Left renal pelvis (tissue), 4 donors: ENCODE data around the gene FZR1. TPM values are rescaled to one million over a fixed set of nuclear protein-coding genes. Genes with fewer than 3 reads are reported as not detected.
A peak's percentile ranks its signal among the peaks of the same experiment; 100 is the strongest.

Source experiments
- DNase-seq, 4 donors: peaks; one replicate each; pipeline ENCODE4 v3.0.0-alpha.2; 2013; ENCODE audit warnings: low read depth in 4 of 4, low spot score in 3 of 4
- polyA plus RNA-seq, 4 donors: library from polyadenylated mRNA; unstranded; fragments of 120-200 nt; gene quantifications; one replicate each; pipeline ENCODE4 v1.2.1, GENCODE V29; 2013; ENCODE audit not compliant: insufficient read length in 4 of 4

The FZR1 gene
- 10 to 100 TPM; 43.2 to 59.0 (median 50.0) TPM for polyA plus RNA-seq

DNA sequence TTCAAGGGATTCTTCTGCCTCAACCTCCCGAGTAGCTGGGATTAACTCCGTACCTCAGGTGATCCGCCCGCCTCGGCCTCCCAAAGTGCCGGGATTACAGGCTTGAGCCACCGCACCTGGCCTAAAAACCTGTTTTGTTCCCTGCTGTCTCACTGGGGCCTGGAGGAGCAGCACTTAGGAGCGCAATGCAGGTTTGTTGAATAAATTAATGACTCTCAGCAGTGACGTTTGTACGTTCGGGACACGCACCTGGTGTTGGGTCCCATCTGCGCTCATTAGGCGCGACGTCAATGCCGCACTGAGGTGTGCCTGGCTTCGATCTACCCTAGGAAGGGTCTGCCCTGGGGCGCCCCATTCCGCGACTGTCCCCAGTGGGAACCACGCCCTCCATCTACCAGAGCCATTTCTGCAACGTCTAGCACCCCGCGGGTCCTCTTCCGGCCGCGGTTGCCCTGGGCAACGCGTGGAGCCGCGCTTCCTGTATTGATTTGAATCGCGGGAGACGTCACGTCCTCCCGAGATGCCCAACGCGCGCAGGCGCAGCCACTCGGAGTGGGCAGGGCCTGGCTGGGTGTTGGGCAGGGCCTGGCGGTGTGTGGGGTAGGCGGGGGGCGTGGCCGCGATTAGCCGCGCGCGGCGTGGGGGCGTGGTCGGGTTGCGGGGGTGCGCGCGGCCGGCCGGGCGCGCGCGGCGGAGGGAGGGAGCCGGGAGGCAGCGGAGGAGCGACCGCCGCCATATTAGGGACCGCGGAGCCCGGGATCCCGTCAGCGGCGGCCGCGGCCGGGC, at the start of gene FZR1:
Gene FZR1 (plus strand): TSS at position 714 of the 786 bp plus-strand sequence. CDS start 16,679 bp downstream, outside the sequence.
- DNase-seq, result peak; percentile 94 to 96 (median 95)

DNA sequence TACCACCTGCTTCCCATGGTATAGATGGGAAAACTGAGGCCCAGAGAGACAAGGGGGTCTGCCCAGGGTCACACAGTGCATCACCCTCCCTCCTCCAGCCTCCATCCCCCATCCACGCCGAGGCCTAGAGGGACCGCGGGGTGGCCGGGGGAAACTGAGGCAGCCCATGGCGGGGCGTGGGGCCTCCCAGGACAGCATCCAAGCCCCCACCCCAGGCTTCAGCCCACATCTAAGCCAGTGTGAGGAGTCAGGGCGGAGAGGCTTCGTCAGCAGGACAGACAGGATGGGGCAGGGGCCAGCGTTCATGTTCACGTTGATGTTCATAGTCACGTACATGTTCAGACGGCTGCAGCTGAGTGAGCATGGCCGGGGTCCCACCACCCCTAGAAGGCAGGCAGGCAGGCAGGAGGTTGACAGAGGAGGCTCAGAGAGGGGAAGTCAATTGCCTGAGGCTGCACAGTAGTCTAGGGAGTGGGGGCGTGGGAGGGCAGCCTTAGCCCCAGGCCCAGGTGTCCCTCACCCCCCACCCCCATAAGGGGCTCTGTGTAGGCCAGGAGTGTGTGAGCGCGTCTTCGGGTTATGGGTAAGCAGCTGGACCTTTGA, 49.1 kb upstream of the FZR1 start:
- no peak for DNase-seq

DNA sequence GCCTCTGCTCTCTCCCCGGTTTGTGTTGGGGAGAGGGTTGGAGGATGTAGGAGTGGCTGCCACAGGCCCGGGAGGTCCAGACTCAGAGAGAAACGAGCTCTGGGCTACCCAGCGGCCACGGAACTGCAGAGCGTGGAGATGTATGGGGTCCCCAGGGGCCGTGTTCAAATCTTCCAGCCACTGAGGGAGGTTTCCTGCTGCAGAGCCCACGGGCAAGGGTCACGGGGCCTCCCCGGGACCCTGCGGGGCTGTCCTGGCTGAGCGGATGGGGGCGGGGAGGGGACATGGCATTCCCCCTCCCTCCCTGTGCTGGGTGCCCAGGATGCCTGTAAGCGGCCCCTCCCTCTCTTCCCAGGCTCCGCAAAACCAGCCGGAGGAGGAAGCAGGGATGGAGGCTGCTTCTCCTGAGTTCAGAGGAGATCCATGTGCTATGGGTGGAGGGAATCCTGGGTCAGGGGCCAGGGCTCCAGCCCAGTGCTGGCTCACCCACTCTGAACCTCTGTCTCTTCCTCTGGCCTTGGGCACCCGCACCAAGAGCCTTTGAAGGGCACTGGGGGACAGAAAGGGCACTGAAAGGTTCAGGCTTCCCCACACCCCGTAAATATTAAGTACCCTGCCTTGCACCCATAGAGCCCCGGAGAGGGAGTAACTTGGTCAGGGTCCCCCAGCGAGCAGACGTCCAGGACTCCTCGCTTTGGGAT, 48.4 kb upstream of the FZR1 start:
- no peak for DNase-seq

DNA sequence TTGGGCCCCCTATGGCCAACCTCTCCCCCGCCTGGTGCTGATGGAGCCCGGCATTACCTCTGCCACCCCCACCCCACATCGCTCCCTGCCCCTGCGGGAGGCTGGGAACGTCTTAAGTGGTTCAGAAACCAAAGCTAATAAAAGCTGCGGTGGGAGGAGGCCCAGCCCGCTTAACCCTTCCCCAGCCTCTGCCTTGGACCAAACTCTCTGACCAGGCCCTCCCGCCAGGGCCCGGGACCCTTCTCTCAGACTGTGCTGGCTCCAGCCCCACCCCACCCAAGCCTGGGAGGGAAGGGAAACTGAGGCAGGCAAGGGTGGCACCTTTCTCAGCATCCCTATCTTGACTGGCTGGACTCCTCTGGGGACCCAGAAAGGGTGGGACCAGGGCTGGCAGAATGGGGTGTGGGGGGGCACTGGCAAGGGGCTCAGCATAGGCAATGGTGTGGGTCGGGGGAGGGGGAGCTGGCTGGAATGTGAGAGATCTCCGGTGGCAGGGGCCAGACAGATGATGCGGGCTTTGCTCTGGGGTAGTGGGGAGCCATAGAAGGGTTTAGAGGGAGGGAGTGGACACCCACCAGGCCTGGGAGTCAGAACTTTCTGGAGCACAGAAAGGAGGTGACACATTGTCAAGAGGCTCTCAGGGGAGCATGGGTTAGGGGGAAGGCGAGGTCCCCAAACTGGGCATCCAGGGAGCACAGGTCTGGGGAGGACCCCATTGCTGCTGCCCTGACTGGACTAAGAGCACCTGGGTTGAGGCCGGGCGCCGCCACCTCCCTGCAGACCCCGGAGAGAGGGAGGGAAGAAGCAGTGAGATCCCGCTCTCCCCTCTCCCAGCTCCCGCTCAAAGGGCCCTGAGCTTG, 47.7 kb upstream of the FZR1 start:
- DNase-seq, result no peak

DNA sequence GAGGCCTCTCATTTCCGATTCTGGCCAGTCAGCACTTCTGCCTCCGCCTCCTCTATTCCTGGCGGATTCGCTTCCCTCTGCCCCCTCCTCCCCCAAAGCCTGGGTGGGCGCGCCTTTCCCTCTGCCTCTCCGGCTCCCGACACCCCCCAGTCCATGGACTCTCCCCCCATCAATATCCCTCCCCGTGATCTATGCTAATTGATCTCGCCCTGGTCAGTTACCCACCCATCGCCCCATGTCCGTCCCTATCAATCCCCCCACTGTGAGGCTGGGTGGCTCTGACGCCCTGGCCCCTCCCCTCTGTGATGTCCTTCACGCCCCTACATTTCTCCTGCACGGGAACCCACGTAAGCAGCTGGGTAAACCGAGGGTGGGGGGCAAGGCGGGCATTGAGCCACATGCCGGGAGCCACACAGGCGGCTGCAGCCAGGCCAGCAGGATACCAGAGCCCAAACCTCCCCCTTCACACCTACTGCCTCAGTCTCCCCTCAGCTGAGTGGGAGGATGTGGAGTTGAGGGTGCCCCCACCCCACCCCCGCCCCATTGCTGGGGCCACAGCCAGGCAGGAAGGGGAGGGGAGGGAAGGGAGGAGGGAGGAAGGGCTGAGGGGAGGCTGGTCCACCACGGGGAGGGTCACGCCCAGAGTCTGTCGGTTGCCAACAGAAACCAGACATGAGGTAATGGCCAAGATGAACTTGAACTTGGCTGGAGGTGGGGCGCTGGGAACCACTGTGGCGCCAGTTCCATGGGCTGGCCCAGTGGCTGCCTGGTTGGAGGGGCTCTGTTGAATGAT, 46.8 kb upstream of the FZR1 start:
- DNase-seq, result peak in 2 of 4 donors; percentile 81 to 82

DNA sequence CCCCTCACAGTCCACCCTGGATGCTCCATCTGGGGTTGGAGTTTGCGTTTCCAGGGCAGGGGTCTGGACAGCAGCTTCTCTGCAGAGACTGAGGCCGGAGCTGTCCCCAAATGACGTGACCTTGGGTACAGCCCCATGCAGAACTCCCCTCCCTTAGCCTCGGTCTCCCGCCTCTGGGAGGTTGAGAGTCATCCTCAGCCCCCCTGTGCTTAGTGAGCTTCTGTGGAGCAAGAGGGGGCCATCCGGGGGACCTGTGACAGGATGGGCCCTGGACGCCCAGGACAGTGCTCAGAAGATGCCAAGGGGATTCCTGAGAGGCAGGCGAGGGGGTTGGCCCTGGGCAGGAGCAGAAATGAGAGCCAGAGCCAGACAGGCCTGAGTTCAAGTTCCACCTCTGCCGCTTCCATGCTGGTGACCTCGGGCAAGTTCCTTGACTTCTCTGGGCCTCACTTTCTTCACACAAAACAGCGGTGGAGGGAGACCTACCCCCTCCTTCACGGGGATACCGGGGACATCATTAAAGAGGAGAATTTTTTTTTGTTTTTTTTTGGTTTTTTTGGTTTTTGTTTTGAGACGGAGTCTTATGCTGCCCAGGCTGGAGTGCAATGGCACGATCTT, 46.0 kb upstream of the FZR1 start:
- no peak for DNase-seq

DNA sequence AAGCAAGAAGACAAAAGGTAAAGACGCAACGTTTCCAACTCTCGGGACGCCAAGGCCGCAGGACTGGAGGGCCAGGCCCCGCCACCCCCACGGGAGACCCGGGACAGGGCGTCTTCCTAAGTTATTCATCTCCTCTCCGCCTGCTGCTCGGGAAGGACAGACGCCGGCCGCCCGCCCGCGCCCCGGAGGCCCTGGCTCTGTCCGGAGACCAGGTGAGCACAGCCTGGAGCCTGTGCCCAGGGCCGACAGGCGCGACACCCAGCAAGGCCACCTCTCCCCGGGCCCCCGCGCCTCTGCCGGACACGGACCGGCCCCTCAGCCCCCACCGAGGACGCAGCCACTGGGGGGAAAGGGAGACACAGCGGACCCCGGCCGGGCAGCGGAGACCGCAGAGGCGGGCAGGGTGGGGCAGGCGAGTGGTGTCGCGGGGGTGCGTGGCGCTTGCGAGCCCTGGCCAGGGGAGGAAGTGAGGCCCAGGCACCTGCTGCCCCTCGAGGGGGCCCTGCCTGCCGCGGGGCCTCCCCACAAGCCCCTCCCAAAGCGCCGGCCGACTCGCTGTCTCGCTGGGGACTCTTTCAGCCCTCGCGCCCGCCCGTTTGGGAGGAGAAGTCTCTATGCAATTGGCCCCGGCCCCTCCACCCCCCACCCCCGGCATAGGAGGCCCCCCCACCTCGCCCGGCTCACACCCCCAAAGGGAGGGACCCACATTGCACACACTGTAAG, 43.0 kb upstream of the FZR1 start:
- no peak for DNase-seq

DNA sequence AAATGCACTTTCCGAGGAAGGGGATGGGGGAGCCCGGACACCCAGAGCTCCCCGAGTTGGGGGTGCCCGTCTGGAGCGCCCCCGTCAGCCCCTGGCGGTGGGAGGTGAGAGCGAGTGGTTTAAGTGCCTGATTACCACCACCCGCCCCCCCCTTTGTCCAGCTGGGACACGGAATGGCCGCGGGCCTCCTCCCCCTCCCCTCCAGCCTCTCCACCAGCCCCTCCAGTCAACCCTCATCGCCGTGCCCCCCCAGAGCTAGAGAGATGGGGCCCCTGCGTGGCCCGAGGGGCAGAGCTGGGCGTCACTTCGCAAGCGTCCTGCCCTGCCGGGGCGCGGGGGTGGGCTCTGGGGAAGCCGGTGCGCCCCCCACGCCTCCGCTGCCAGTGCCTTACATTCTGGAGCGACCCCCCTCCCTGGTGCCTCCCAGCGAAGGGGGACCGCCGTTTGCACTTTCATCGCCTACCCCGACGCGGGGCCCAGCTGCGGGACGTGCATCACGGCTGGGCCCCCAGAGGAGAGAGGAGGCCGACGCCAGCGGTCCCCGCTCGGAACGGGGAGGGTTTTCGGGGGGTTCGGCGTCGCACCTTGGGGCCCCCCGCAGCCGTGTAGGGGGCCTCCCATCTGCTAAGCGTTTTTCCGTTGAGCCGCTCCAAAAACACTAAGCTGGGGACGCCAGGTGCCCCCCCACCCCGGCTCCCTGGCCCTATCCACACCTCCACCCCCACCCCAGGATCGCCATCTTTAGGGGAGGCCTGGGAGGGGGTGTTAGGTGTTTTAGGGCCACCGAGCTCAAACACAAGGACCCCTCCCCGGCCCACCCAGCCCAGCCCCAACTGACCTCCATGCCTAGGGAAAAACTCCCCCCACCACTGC, 42.2 kb upstream of the FZR1 start:
- DNase-seq, result no peak

DNA sequence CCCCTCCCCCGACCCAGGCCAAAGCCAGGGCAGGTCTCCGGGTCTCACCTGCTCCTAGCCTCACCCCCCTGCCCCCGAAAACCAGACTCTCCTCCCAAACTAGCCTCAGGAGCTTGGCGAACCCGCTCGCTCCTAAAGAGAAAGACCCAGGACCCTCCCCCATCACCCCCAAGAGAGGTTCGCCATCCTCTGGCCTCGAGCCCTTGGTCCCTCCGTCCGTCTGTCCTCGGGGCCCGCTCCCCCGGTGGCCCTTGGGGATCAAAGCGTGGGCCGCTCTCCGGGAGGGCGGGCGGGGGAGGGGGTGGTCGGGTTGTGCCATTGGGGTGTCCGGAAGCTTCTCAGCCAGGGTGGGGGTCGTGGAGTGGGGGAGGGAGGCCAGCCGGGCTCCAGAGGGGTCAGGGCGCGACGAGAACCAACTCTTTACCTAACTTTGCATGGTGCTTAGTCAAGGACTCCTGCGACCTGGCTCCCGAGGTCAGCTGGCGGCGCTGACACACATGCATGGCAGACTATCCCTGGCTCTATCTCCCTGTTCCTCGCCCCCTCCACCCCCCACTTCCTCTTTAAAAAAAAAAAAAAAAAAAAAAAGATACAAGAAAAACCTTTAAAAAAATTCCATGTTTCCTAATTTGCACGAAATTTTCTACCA, 41.4 kb upstream of the FZR1 start:
- DNase-seq, result no peak

DNA sequence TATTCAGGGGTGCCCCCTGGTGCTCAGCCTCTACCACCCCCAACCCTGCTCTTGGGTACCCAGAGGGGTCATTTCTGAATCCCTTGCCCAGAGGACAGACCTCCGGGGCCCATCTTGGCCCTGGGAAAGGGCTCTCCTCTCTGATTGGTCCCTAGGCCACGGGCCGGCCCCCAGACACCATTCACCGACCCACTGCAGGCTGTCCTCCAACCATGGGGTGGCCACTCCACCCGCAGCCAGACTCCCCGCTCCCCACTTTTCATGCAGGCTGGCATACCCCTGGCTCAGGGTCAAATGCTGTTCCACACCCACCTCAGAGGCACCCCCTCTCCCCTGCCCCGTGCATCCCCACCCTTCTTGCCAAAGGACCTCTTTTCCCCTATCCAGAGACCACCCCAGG, 40.6 kb upstream of the FZR1 start:
- DNase-seq, result no peak

DNA sequence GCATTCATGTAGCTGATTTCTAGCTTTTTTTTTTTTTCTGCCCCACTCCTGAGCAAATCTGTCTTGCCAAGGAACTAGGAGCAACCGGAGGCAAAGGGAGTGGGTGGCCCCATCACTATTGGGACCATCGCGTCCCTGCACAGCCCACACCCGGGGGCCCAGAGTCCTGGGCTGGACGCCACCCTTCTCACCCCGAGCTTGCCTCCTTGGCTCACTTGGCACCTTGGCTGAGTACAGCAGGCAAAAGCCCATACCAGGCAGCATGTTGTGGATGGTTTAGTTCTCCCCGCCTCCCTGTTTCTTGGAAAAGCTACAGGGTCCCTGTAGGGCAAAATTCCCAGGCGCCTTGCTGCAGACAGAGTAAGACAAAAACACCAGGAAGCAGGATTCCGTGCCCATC, 39.5 kb upstream of the FZR1 start:
- DNase-seq, result no peak

DNA sequence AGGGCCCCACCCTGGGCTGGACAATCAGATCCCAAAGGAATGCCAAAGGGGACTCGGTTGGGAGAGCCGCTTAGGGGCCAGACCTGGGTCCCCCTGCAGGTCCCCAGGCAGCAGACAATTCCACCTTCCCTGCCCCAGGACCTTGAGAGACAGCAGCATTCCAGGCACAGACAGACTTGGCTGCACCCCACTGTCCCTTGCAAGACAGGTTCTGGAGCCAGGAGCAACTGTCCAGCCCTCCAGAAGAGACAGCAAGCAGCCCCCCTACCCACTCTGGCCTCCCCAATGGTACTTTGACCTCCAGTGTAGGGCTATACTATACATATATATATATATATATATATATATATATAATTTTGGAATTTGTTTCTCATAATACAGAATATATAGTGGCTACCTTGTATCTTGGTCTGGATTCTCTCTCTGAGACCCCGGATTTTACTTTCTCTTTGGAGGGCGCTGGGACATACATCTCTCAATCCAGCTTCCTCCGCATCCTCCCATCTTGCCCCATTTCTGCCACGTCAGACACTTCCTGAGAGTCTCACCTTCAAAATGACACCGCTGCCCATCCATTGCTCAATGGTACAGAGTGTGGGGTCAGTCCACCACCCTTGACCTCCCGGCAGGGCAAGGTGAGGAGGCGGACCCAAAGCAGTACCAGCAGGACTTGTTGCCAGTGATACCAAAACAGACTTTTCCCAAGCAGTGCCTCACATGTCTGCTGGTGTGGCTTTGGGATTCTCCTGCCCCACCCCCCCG, 38.5 kb upstream of the FZR1 start:
- DNase-seq, result no peak

DNA sequence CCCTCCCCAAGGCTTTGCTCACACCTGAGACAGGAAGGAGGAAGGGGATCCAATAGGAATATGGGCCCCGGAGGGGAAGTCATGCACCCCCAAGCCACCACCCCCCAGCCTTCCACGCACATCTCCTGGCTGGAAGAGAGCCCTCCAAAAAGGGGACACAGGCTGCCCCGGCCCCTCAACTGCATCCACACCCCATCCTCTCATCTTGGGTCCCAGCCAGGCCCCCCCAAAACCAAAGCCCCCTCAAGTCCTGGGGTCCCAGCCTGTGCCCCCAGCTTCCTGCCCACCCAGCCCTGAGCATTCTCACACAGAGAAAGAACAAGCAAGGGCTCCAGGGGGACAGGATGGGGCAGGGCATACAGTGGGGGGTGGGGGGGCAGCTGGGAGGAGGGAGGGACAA, 37.9 kb upstream of the FZR1 start:
- no peak for DNase-seq

DNA sequence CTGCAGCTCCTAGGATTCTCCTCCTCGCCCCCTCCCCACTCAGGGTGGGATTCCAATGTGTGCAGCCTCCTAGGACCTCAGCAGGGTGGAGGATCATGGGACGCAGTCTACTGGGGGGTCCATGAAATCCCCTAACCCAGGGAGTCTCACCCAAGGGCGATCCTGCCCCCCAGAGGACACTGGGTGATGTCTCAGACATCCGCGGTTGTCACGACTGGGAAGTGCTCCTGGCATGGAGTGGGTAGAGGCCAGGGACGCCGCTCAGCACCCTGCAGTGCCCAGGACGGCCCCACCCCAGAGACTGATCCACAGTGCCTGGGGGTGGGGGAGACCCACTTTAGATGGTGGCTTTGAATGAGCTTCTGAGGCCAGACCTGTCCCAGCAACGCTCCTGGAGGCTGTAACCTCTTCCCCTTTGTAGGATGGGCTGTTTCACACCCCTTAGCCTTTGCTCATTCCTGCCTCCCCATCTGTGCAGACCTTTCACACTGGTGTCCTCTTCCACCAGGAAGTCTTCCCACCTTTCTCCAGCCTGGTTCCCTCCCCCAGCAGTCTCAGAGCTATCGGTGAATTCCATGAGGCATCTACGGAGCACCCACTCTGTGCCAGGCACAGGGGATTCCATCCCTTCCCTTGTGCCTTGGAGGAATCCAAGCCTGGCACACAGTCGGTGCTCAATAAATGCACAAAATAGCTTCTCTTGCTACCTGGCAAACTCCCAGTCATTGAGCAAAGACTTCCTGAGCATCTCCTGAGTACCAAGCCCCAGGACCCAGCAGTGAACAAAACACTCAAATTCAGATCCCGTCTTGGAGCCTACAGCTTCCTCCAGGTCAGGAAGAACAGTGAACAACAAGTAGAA, 36.2 kb upstream of the FZR1 start:
- no peak for DNase-seq

DNA sequence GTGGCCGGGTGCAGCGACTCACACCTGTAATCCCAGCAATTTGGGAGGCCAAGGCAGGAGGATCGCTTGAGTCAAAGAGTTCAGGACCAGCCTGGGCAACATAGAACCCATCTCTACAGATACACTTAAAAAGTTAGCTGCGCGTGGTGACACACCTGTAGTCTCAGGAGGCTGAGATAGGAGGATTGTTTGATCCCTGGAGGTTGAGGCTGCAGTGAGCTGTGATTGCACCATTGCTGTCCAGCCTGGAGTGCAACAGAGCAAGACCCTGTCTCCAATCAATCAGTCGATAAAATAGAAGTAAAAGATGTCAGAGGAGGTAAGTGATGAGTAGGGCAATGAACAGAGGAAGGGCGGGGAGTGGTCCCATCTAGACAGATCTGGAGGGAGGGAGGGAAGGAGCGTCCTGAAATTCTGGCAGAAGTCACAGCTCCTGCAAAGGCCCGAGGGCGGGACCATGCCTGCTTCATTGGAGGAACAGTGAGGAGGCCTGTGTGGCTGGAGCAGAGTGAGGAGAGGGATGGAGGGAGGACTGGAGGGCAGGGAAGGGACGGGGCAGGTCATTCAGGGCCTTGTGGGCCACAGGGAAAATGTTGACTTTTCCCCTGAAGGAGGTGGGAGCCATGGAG, 35.5 kb upstream of the FZR1 start:
- no peak for DNase-seq
